Posterior vena cava (tissue), 2 donors: ENCODE measurements around the gene NPTX1. TPM values are rescaled to one million over a fixed set of nuclear protein-coding genes. Genes with fewer than 3 reads are reported as not detected.

Source experiments
- DNase-seq: peaks from one replicate; pipeline ENCODE4 v3.0.0-alpha.2; 2020; ENCODE audit warnings: low spot score
- intact Hi-C, 2 donors: fragments of 100-400 bp; cut with DNase I; formaldehyde crosslinking; loops; one replicate each; pipeline versions ENCODE4 v1.14.1 to v1.14.2; 2022 to 2023
- total RNA-seq, 2 donors: library from RNA; stranded (reverse); fragmentation: NEBNext Ultra II Directional; extraction: Animal tissue kit (Norgen Biotek cat#: 25700); gene quantifications; one replicate each; pipeline ENCODE4 v1.2.1, GENCODE V29; 2021
- donor health status: DM: yes; HTN: yes; CAD: no.
- donor health status: DM: yes; HTN: yes; CAD: no.

Gene NPTX1
- total RNA-seq, 2 donors from 2014 or later, result 0.14 to 0.37 TPM

GRCh38 chr17:80451104-80451775, 25.2 kb downstream of the NPTX1 start:
- DNase-seq, result no peak
- intact Hi-C loops, result no loop called here

DNA sequence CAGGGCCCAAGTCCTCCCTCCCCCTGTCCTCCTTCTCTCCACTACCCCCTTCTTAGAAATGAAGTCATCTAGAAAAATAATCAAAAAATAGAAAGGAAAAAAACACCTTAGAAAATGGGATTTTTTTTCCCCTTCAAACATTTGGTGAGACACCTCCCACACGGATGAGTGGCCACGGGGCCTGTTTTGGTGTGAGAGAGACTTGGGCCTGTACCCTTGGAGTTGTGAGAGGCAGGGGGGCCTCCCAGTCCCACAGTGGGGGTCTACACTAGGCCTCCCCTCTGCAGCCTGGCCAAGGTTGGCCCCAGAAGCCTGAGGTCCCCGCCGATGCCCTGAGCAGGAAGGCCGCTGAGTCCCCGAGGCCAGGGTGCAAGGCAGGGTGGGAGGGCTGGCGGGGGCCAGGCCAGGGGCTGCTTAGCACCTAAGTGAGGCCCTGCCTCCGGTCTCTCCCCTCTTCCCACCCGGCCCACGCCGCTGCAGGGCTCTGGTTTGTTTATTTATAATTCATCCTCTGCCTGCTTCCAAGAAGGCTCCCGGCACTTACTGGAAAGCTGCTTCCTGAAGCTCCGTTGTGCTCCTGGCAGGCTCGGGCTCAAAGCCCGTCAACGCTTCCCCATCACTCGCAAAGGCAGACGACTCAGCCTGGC, 26.4 kb downstream of the NPTX1 start:
- intact Hi-C loops, result loop anchor here in 1 of 2 donors (1.0 kb wide), 1 partner anchor 35 kb away; the partner anchor contains the start of gene ENDOV
- no peak for DNase-seq

DNA sequence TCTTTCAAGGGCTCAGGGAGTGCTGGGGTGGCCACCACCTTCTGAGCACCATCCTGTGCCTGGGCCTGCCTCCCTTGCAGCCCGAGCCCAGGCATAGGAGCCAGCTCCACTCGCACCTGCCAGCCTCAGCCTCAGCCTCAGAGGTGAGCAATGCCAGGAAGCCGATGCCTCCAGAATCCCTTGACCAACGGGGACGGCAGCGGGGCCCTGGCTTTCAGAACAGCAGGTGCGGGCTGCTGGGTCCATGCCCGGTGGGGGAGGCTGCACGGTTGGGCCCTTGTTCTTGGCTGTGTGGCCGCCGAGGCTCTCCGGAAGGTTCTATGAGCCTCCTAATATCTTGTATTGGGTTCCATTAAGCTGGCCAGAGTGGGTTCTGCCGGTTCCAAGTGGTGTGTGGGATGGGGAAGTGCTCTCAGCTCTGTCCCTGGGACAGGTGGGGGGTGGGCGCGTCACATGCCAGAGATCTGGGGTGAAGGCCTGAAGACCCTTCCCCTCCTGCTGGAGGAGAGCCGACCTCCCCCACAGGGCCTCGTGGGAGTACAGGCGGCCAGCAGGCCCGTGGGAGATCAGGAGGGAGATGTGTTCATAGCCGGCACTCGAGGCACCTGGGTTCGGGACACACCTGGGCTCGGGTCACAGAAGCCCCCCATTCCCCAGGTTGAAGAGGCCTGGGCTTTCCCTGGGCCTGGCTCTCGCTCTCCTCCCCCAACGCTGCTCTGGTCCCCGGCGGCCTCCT, 27.0 kb downstream of the NPTX1 start:
- intact Hi-C loops, result no loop called here
- no peak for DNase-seq

GRCh38 chr17:80447790-80448189, 28.6 kb downstream of the NPTX1 start:
- no peak for DNase-seq
- intact Hi-C loops, result no loop called here

DNA sequence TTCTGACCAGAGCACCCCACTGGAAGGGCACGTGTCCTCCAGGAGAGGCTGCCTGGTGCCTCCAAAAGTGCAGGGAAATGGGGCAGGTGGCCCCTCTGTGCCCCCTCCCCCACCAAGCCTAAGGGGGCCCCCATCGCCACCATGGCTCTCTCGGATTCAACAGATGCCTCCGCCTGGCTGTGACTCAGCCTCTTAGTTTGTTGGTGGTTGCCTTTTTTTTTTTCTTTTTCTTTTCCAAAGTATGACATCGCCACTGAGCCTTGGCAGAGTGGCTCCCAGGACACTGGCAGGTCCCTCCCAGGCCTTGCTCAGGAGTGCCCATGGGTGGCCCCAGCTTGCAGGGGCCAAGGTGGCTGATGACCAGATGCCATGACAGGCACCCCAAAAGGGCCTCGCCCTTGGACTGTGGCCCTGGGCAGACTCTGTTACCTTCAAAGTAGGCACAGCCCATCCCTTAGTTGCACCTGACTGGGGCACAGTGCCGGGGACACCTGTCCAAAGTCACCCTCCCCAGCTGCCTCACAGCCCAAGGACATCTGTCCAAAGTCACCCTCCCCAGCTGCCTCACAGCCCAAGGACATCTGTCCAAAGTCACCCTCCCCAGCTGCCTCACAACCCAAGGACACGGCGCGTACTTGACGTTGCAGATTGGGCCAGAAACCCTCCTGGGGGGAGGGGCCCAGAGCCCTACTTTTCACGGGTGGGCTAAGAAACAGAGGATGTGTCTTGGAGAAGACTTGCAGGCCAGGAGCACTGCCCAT, 29.6 kb downstream of the NPTX1 start:
- no peak for DNase-seq
- intact Hi-C loops, result no loop called here

DNA sequence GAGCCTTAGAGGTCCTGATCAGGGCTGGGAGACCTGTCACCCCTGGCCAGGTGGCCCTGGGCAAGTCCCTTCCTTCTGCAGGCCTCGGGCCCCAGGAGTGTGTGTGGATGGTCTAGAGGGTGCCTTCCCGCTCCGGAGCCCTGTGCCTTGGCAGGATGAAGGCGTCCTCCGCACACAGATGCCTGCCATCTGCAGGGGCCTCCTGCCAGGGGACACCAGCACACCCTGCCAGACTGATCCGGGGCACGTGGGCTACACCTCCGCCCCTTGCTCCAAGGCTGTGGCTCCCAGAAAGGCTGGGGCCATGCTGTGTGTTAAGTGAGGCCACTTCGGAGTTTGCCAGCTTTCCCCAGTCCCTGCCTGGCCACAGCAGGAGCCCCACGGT, 30.7 kb downstream of the NPTX1 start:
- intact Hi-C loops, result no loop called here
- no peak for DNase-seq

DNA sequence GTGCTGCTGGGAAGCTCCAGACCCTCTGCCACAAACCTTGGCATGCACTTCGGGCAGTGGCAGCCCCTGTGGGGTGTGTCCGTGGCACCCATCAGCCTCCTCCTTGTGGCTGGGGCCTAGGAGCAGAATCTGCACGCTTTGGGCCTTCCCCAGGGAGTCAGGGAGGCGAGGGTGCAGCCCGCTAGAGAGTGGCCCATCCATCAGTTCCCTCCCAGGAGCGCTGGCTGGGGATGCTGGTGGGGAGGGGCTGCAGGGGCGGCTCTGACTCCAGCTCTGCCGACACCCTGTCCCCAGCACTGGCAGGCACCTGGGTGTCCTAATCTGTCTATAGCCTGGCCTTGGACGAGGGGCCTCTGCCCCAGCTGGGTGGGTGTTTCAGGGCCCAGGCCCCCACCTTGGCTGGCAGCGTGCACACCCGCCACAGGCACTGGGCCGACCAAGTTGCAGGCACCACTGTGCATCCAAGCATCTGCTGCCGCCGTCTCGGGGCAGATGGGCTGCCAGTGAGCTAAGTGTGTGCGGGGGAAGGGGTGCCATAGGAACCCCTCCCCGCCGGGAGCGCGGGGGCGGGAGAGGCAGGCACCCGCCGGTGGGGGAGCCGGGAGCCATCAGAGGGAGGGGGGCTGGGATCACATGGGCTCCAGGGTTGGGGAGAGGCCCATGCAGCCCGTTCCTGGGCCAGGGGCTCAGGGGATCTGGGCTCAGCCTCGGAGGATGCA, 31.2 kb downstream of the NPTX1 start:
- no peak for DNase-seq
- intact Hi-C loops, result no loop called here

DNA sequence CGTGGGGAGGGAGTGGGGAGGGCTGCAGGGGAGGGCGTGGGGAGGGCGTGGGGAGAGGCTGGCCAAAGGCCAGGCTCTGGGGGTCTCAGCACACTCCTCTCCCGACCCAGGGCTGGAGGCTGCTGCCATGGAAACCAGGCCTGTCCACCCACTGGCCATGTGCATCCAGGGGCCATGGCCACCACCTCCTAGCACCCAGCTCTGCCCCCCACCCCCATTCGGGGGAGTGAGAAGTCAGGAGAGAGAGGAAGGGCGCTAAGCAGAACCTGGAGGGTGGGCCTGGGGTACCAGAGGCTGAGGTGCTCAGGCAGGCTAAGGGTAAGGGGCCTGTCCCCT, 31.8 kb downstream of the NPTX1 start:
- intact Hi-C loops, result no loop called here
- no peak for DNase-seq

GRCh38 chr17:80443916-80444643, 32.3 kb downstream of the NPTX1 start:
- DNase-seq, result no peak
- intact Hi-C loops, result no loop called here

- intact Hi-C loops, result no loop called here
- no peak for DNase-seq
Measured at GRCh38 chr17:80443498-80443897, 32.9 kb downstream of the NPTX1 start.

- intact Hi-C loops, result no loop called here
- no peak for DNase-seq
Measured at GRCh38 chr17:80442764-80443163, 33.6 kb downstream of the NPTX1 start.

DNA sequence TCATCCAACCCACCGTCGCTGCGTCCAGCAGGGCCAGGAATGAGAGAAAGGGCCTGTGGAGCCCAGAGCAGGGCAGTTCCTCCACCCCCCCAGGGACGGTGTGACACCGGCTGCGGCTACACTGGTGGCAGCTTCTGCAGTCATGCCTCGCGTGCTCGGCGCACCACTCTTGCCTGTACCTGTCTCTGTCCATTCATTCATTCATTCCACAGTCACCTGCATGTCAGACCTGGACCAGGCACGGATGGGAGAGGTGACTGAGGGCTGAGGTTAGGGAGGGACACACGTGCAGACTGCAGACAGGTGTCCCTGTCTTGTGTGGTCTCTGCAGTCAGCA, 34.1 kb downstream of the NPTX1 start:
- DNase-seq, result no peak
- intact Hi-C loops, result no loop called here

DNA sequence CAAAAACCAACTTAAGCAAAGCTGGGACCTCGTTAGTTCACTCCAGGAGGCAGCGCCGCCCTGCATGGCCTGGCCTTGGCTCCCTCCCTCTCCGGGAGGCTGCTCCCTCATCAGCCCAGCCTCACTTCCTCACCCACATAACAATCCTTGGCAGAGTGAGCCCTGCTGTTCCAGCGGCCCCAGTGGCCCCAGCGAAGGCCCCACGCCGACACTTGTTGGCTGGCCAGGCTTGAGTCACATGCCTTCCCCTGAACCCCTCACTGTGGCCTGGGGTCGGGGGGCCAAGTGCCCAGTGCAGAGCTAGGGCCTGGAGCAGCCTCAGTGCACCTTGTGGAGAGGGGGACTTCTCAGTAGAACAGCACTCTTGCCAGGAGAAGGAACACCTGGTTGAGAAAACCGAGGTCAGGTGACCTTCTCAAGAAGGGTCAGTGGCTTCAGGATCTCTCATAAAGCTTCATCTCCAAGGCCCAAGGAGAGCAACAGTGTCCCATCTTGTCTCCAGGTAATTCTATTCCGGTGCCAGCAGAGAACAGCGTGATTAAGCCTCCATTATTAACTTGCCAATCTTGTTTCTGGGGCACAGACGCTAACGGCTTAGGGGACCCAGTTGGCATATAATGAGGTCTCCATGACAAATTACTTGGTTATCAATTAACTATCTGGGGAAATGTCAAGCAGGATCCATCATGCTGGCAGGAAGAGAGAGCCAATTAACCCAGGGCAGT, 34.6 kb downstream of the NPTX1 start:
- intact Hi-C loops, result no loop called here
- DNase-seq, result no peak

GRCh38 chr17:80441133-80441578, 35.3 kb downstream of the NPTX1 start:
- no peak for DNase-seq
- intact Hi-C loops, result no loop called here

DNA sequence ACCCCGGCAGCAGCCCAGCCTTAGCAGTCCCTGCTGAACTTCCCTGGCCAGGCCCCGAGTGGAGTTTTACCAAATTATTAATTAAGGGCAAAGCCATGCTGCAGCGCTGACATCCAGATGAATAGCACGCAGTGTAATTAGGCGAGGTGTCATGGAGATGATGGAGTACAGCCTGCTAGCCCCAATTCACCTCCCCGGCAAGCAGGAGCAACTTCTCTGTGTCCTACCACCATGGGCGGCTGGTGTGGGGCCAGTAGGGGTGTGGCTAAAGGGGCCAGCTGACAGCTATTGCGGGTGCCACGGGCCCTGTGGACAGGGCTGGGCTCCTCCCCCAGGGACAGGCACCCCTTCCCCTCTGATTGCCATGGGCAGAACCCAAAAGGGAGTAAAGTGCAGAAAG, 36.9 kb downstream of the NPTX1 start:
- DNase-seq, result no peak
- intact Hi-C loops, result no loop called here

- intact Hi-C loops, result no loop called here
- DNase-seq, result no peak
Measured at GRCh38 chr17:80438806-80439205, 37.6 kb downstream of the NPTX1 start.

DNA sequence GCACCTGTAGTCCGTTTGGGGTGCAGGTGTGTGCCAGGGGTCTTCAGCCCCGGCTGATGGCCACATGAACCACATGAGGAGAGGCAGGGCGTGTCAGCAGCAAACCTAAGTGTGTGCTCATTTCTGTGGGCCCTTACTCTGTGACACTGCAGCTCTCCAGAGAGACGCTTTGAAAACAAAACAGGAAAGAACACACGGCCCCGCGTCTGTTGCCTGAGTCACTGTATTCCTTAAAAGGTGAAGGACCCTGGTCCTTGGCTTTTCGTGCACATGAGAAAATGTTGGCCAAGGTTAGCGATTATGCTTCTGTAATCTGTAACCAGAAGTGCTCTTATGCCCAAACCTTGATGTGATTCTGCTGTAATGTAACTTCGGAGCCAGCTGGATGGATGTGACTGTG, 38.9 kb downstream of the NPTX1 start:
- intact Hi-C loops, result no loop called here
- no peak for DNase-seq
